Measurements from ENCODE around the gene ABCC2.
A peak's percentile ranks its signal among the peaks of the same experiment; 100 is the strongest.
"Not testable (repeated sequence)": the region's sequence is repeated elsewhere in the genome, so short reads cannot be mapped to it uniquely, and the experiment has no call there.

Gene ABCC2

DNA sequence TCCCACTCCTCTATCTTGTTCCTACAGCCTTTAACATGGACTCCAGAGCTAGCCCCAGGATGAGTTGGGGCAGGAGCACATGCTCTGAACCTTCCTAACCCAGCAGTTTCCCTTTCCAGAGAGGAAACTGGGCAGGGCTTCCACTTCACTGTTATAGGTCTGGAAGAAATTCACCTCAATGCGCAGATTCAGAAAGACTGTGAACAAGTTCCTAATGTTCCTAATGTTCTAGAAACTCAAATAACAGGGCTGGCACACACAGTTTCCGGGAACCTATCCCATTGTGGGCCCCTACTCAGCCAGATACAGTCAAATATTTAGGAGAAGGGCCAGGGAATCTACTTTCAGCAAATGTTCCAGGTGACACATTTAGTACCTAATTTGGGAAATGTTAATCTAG, 29.7 kb downstream of the ABCC2 start:
- DNase-seq: no peak

DNA sequence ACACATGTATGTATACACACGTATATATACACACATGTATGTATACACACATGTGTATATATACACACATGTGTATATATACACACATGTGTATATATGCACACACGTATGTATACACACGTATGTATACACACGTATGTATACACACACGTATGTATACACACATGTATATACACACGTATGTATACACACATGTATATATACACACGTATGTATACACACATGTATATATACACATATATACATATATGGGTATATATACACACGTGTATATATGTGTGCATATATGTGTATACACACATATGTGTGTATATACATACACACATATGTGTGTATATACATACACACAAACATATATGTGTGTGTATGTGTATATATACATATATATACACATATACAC, 31.7 kb downstream of the ABCC2 start:
- DNase-seq: no peak

DNA sequence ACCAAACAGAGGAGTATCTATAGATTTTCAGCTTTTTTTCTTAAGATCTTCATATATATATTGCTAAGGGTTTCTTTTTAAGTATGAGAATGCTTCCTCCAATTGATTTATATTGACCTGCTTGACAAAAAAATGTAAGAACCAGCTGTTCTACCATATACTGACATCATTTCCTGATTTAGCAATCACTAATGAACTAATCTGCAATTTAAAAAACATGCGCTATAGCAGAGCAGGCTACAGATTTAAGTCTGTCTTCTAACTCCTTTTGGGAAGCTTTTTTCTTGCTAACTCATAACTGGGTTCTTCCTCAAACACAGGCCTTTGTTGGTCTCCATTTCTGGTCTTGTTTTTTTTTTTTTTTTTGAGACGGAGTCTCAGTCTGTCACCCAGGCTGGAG, 33.2 kb downstream of the ABCC2 start:
- no peak for DNase-seq

DNA sequence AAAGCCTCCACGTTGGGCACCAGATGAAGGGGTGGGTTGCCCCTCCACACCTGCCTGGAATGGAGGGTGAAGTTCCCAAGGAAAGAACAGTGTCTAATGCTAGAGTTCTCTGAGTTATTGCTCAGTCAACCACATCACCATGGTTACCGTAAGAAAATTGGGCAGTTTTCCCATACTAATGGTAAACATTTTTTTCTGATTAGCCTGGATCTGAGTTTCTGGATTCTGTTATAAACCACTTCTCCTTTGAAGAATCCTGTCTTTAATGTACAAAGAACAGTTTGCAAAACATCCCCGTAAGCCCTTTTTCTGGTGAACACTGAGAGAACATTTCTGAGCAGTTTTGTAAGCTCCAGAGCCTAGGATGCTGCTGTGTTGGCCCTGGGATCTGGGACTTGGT, 45.5 kb downstream of the ABCC2 start:
- DNase-seq: no peak

DNA sequence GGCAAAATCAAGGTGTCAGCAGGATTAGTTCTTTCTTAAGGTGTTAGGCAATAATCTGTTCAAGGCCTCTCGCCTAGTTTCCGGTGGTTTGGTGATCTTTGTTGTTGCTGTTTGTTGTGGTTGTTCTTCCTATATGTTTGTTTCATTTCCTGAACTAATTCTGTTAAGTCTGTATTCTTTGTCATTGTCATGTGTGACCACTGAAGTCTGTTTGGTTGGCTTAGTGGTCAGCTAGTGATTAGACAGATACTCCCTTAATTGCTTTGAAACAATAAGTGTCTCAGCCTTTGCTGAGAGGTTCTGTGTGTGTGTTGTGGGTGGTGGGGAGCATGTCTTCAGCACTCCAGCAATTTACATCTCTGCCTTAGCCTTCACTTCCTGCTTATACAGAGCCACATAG, 46.0 kb downstream of the ABCC2 start:
- DNase-seq: no peak

DNA sequence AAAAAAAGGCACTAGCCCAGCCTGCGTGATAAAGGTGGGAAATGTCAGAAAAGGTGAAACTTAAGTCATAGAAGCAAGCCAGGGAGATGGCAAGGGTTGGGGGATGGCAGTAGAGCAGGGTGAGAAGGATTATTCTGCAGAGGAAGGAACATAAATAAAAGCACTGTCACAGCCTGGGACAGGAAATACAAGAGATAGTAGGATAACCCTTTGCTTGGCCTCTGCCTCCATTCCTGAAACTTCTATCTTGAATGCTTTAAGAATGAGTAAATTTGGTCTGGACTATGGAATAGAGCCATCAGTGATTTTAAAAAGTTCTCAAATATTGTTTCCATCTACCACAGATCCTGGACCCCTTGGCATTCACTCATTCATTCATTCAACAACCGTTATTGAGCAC, 50.0 kb downstream of the ABCC2 start:
- no peak for DNase-seq

DNA sequence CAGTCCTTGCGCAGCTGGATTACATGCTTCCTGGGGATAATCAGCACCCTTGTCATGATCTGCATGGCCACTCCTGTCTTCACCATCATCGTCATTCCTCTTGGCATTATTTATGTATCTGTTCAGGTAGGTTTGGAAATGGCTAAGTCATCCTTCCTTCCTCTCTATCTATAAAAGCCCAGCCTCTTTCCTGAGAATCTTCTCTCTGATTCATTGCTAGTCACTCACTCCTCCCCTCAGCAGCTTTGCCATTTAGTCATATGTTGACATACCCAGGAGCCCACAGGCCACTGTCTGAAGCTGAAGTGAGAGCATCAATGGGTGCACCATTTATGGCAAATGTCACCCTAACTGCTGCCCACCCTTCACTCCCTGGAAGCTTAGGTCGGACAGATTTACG, 52.0 kb downstream of the ABCC2 start:
- no peak for DNase-seq

DNA sequence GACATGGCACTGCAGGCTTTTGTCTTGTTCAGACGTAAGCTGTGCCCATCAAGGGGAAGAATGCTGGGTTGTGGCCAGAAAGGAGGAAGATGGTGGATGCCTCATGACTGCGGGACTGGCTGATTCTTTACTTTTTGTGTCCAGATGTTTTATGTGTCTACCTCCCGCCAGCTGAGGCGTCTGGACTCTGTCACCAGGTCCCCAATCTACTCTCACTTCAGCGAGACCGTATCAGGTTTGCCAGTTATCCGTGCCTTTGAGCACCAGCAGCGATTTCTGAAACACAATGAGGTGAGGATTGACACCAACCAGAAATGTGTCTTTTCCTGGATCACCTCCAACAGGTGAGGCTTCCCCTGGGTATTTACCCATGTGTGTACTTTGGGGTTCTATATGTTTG, 53.5 kb downstream of the ABCC2 start:
- DNase-seq: no peak

DNA sequence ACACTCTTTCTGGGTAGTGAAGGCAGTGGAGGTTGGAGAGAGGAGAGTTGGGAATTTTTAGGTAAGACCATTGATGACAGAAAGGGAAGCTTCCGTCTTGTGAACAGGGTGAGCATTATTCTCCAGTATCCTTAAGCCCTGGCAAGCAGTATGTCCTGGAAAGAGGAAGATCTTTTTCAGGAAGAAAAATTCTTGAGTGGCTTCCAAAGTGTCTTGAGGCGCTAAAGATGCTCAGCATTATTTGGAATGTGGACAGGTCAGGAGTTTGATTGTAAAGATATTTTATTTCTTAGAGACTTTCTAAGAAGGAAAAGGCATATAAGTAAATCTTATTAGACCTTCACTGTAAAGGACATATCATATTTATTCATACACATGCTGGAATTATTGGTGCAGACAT, 54.3 kb downstream of the ABCC2 start:
- DNase-seq: no peak

DNA sequence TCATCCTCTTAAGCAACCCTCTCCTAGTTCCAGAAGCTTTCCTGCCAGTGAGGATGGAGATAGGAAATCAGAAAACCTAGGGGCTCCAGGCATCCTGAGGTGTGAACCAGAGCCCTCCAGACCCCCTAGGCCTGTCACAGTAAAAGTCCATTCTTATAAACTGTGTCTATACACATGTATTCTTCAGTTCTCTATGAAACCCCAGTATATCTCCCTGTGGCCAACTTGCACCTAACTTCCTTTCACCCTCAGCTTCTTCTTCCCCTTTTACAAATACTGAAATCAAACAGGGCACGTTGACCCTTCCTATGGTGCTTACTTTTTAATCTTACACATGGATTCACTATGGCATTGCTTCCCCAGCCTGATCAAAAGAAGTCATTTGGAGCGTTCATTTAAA, 58.4 kb downstream of the ABCC2 start:
- not testable (repeated sequence) for DNase-seq

DNA sequence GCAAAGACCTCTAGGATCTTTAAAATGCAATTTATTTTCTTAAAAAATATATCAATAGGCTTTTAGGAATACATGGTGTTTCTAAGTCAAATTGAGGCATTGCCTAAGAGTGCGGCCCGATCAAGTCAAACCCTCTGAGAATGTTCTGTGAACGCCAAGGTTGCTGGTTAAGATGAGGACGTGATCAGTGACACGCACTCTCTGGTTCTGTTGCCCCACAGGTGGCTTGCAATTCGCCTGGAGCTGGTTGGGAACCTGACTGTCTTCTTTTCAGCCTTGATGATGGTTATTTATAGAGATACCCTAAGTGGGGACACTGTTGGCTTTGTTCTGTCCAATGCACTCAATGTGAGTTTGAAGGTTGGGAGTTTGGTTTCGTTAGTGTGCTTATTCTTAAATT, 59.3 kb downstream of the ABCC2 start:
- DNase-seq: no peak

DNA sequence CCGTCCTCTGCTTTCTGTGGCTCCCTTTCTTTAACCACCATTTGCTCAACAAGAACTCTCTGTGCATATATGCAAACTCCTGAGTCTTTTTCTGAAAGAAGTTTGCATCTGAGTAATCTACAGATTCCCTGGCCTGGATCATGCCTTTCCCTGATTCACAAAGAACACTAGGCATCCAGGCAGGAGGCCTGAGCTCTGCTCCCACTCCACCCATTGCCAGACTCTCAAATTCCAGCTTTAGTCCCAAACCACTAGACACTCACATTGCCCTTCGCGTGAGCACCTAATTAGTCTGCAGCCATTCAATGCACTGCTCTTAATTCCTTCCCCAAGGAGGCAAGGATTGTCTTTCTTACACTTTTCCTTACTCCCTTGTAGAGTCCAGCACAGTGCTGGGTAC, 60.9 kb downstream of the ABCC2 start:
- DNase-seq: no peak

DNA sequence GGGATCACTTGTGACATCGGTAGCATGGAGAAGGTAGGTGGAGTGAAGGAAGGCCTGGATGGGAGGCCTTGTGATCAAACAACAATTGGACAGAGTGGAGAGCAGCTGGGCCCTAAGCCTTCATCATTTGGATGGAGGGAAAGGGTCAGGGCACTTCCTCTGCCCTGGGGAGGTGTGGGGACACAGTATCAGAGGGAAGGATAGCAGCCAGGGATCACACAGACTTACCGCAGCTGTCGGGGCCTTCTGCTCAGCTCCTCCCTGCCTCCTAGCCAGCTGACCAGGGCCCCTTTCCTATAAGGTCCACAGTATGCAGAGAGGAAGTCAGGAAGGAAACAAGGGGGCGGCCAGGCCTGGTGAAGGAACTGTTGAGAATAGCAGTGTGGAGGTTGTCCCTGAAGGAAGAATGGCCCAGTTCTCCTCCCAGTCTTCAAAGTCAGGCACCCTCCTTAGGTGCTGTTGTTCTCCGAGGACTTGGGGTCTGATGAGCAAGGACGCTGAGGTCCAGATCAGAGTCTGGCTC, 62.1 kb downstream of the ABCC2 start:
- no peak for DNase-seq

DNA sequence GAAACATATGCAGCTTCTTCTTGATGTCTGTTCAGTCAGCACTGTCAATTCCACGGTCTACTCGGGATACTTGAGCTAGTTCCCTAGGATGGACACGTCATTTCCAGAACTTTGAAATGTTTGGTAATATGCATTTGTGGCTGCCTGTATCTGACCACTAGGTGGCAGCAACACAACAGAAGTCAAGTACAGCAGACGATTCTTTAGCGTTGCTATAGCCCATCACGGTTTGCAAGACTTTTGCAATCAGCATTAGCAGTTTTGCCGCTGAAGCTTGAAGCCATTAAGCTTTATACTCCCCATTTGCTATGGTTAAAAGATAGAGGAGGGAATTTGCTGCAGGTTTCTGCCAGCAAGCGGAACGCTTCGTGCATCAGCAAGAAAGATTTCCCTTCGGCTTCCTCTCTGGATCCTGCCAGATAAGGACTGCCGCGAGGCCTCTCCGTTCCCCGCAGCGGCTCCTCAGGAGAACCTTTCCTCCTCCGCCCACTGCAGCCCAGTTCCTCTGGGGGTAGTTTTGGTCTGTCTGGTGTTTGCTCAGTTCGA, 63.5 kb downstream of the ABCC2 start:
- peak; percentile 37 for DNase-seq

DNA sequence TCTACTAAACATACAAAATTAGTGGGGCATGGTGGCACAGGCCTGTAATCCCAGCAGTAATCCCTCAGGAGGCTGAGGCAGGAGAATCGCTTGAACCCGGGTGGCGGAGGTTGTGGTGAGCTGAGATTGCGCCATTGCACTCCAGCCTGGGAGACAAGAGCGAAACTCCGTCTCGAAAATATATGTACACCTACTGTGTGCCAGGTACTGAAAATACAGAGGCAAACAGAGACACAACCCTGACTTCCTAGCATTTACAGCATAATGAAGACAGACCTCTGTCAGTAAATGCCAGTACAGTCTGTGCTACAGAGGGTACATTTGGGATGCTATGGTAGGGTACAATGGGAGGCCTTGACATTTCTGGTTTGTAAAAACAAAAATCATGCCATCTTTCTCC, 66.6 kb downstream of the ABCC2 start:
- DNase-seq: no peak

DNA sequence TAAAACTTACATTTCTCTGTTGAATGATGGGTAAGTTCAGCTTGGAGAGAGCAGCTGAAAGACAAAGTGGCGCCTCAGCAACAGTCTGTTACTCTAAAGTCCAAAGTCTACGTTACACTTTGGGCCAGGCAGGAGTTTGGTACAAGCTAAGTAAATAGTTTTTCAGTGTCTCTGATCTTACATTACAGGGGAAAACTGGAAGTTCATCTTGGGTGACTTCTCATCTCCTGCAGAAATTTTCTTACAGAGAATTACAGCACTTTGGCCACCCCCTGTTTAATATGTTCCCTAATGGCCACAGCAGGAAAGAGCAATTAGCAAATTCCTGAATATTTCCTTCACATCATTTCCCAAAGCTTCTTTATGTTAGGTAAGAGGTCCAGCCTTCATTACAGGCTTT, 67.1 kb downstream of the ABCC2 start:
- no peak for DNase-seq

DNA sequence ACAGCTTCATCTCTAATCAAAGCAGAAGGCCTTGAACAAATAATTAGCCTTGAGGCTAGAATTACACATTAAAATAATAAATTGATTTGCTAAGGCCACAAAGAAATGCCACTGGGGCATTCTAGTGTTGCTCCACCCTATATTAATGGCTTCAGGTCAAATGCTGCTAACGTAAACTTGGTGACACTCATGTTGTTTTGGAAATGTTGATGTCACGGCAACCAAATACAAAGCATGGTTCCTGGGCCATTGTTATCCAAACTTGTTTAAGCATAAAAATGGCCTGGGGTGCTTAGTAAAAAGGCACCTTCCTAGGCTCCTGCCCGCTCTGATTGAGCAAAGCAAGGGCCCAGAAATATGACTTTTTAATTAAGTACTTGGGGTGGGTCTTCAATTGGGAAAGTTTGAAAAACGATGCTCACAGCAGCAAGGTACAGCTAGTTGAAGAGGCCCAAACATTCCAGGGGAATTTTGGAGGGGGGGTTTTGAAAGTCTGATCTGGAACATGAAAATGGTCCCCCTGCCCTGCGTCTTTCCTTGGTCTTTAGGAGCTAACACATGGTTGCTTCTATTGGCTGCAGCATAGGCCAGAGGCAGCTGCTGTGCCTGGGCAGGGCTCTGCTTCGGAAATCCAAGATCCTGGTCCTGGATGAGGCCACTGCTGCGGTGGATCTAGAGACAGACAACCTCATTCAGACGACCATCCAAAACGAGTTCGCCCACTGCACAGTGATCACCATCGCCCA, 67.8 kb downstream of the ABCC2 start:
- no peak for DNase-seq

DNA sequence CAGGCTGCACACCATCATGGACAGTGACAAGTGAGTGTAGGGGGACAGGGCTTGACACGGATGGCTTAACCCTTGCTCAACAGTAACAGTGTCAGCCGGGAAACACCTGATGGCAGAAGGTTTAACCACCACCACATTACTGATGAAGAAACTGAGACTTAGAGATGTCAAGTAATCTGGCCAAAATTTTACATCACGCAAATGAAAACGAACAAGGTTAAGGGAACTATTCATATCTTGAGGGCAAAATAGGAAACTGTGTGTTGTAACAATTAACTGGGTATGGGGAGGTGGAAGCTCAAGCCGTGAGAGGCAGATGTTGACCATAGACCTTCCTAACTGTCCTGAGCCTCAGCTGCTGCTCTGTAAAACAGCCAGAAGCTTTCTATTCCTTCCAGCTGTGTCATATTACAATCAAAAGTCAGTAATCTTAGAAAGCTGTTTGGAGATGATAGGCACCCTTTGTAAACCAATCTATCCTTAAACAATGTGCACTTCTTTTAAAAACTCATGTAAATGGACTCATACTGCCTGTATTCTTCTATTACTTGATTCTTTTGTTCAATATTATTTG, 68.4 kb downstream of the ABCC2 start:
- DNase-seq: no peak

DNA sequence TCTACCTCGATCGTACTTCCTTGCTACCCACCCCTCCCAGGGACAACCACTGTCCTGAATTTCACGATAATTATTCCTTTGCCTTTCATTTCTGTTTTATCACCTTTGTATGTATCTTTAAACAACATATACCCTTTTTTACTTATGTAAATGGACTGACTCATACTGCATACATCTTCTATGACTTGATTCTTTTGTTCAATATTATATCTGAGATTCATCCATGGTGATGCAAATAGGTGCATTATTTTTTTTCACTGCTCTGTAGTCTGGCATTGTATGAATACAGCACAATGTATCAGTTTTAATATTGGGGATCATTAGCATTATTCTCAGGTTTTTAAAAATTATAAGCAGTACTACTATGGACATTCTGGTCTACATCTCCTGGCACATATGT, 69.4 kb downstream of the ABCC2 start:
- DNase-seq: no peak

DNA sequence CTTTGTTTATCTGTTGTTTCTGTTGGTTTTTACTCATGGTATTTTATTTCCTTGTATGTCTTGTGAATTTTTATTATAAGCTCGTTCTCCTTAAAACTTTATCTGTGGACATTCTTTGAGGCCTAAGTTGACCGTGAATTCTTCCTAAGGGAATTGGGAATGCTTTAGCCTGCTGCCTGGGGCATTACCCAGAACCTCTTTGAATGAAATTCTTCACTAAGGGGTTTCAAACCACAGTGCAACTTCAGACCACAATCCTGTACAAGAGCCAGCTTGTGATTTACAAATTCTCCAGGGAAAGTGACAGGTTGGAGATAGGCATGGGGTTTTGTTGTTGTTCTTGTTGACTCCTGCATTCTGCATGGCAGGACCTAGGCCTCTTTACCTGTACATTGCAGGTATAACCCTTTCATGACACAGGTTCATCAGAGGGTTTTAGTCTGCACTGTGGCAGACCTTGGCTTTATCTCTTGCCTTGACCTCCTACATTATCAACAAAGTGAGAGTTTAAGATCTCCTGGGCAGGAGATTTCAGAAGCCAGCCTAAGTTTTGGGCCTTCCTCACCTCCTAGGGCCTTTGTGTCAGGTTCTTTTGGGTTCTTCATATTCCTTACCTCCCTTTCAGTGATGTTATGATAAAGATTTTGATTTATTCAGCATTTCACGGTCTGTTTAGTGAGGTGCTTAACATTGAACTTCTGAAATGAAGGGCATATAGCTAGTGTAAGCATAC, 70.2 kb downstream of the ABCC2 start:
- no peak for DNase-seq

DNA sequence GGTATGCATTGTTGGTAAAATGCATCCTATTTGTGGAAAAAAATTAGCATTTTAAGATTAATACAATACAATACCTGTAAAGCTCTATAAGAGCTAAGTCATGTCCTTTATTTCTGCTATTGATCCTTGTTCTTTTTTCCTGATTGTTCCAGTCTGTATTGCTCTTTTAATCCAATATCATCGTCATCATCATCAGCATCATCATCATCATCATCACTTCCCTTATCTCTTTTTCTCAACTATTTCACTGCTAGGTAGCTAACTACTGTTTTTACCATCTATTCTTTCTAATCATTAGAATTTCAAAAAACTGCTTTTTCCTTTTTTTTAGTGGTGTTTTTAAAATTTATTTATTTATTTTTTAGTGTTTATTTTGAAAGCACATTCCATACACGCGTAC, 71.2 kb downstream of the ABCC2 start:
- DNase-seq: no peak

DNA sequence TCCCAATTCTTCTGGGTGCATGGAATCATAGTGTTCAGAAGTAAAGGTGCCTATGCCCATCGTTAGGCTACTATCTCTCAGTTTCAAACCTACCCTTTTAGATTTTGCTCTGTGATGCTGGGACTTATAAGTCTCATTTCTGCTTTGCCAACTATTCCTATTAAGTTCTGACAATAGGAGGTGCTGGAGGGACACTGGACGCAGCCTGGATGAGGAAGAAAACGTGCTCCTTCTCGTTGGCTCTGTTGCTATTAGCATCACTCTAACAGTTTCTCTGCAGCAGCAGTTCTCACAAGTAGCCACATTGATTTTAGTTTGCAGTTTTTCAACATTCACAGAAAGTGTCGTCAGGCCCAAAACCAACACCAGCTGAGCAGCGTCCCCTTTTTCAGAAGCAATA, 72.4 kb downstream of the ABCC2 start:
- DNase-seq: no peak

DNA sequence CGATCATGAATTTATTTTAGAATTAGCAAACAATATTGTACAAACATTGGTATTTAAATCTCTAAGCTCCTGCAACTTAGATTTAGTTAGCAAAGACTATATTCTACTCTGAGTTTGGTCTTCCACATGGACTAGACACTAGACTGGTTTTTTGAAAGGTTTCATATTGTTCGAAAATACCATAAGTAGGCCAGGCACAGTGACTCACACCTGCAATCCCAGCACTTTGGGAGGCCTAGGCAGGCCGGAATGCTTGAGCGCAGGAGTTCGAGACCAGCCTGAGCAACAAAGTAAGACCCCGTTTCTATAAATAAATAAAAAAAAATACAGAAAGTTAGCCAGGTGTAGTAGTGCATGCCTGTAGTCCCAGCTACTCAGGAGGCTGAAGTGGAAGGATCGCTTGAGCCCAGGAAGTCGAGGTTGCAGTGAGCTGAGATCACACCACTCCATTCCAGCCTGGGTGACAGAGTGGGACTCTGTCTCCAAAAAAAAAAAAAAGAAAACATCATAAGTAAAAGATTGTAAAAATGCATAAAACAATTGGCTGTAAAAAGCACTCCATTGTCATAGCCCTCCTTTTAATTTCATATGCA, 73.1 kb downstream of the ABCC2 start:
- DNase-seq: no peak

DNA sequence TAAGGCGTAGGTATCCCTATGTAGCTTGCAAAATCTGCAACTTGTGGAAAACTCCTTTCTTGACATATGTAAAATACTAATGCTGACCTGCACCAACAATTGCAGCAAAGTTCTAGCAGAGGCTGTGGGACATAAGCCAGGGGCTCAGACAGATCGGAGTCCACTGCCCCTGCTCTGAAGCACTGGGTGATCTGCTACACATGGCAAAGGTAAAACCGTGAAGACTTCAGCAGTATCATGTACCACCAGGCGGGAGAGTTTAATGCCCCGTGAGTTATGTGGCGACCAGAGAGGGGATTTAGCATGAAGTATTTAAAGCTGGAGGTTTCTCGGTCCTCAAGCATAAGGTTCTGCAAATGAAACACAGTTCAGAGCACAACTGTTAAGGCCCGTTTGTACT, 76.4 kb downstream of the ABCC2 start:
- no peak for DNase-seq
